ENCODE results near the gene NDRG3. TPM values are rescaled to one million over a fixed set of nuclear protein-coding genes. Genes with fewer than 3 reads are reported as not detected.

Gene NDRG3
- total and polyA plus RNA-seq, 2 of the 8 experiments (the other 6 are each of a cell fraction or from before 2014, with no cell fraction given) = 25.7 to 32.3 TPM

- Histone ChIP-seq H4K5ac (ENCODE audit: insufficient read length, low read depth, low read length) (no peak overlapping the region), H3K36me3 (ENCODE audit: control insufficient read depth in 2 of 4, insufficient read depth in 4 of 4, low read length in 3 of 4) (peaks cover 0 to 17% (median 9%) of the 10 kb centered on the region in 4 experiments; a peak in 5 of 8 replicates), H3K4me2 (ENCODE audit: insufficient read depth in 1 of 2, low read depth in 2 of 2, low read length in 2 of 2) (no peak overlapping the region), H2AK5ac (ENCODE audit: low read depth, low read length) (no peak overlapping the region), H3K27me3 (replicated peaks in 1 of 4; ENCODE audit: control insufficient read depth in 3 of 4, extremely low read depth in 1 of 4, insufficient read depth in 3 of 4, low read length in 3 of 4) (no peaks in the 10 kb centered on the region), H3K4me3 (ENCODE audit: extremely low read depth in 1 of 4, insufficient read depth in 2 of 4, low read depth in 3 of 4, low read length in 4 of 4) (no peak overlapping the region), H3K79me1 (ENCODE audit: low read depth, low read length) (no peaks in the 10 kb centered on the region), H3K79me2 (ENCODE audit: control insufficient read depth in 1 of 2, insufficient read depth in 2 of 2, low read length in 2 of 2) (no peaks in the 10 kb centered on the region), H2BK5ac (ENCODE audit: low read depth, low read length) (no peak overlapping the region), H3K9ac (replicated peaks in 1 of 4; ENCODE audit: extremely low read depth in 1 of 4, low read depth in 3 of 4, low read length in 3 of 4) (no peak overlapping the region), H2AFZ (ENCODE audit: low read length) (no peak overlapping the region), H3K4ac (replicated peaks; ENCODE audit: insufficient read length, low read depth, low read length) (no peak overlapping the region), H3K23ac (ENCODE audit: insufficient read length) (no peak overlapping the region), H3K23me2 (ENCODE audit: low read depth, low read length) (no peaks in the 10 kb centered on the region), H3K14ac (ENCODE audit: insufficient read length) (no peak overlapping the region), H3K9me3 (ENCODE audit: insufficient read depth in 2 of 2, low read depth in 1 of 2, low read length in 1 of 2) (no peaks in the 10 kb centered on the region), H4K8ac (ENCODE audit: extremely low read depth, insufficient read depth, low read length) (no peak overlapping the region), H3K18ac (ENCODE audit: extremely low read depth, low read length) (no peak overlapping the region), H2BK20ac (ENCODE audit: low read length) (no peak overlapping the region), H2BK15ac (ENCODE audit: low read length) (no peak overlapping the region), H3K4me1 (replicated peaks in 1 of 4; ENCODE audit: control insufficient read depth in 3 of 4, insufficient read depth in 4 of 4, low read length in 3 of 4) (no peaks in the 10 kb centered on the region), H3K56ac (replicated peaks; ENCODE audit: insufficient read length, low read depth, low read length) (no peak overlapping the region), H2BK12ac (ENCODE audit: low read depth, low read length) (no peak overlapping the region), H4K20me1 (replicated peaks in 1 of 2; ENCODE audit: control insufficient read depth in 1 of 2, insufficient read depth in 2 of 2, low read length in 2 of 2) (peaks cover 1 to 2% of the 10 kb centered on the region in 2 experiments), H4K91ac (replicated peaks; ENCODE audit: insufficient read length, low read length) (no peak overlapping the region), H2BK120ac (replicated peaks; ENCODE audit: low read depth, low read length) (no peak overlapping the region), H3K27ac (ENCODE audit: low read depth, low read length) (no peak overlapping the region)
- FAIRE-seq (no peak), DNase-seq (ENCODE audit: low read depth in 1 of 2, low spot score in 2 of 2) (no peak)
- WGBS, 2 experiments (ENCODE audit: extremely low coverage in 1 of 2, insufficient coverage in 1 of 2, insufficient read length in 1 of 2, insufficient replicate concordance in 2 of 2, low coverage in 1 of 2, low lambda C conversion rate in 2 of 2, missing lambda C conversion rate in 1 of 2) = 88% methylated on average over 9 of the region's 9 CpGs; no CpG with 5 or more reads in 1 of the 2 experiments
- CTCF ChIA-PET (ENCODE audit: partially characterized antibody) = interaction anchor here (0.9 to 3.7 kb wide), 5 partner anchors 11 to 102 kb away, joined by 3 to 22 read pairs (median 4); partner anchors contain the start of gene DSN1
- POLR2A ChIA-PET (ENCODE audit: partially characterized antibody) = no interaction called here
- TF ChIP-seq SIRT6 (IDR thresholded peaks at IDR 0.05; ENCODE audit: low read length) (no peak), POLR2AphosphoS5 (IDR thresholded peaks at IDR 0.05; ENCODE audit: low read depth, low read length) (no peak), EZH2 (IDR thresholded peaks at IDR 0.05; ENCODE audit: low read depth, low read length, severe bottlenecking) (no peak), NRF1 (IDR thresholded peaks at IDR 0.05; ENCODE audit: low read depth, low read length) (no peak), SAP30 (IDR thresholded peaks at IDR 0.05; ENCODE audit: insufficient read depth, insufficient replicate concordance, low read length) (no peak), POLR2A (IDR thresholded peaks at IDR 0.05; ENCODE audit: control extremely low read depth in 1 of 2, low read depth in 2 of 2, low read length in 2 of 2) (no peak), JUN (IDR thresholded peaks at IDR 0.05; ENCODE audit: low read depth, low read length) (no peak), CTCF (IDR thresholded peaks at IDR 0.05; ENCODE audit: control extremely low read depth in 1 of 3, insufficient read depth in 1 of 3, low read depth in 1 of 3, low read length in 3 of 3) (no peak), KDM1A (IDR thresholded peaks at IDR 0.05; ENCODE audit: borderline replicate concordance, low read length) (no peak), HDAC6 (IDR thresholded peaks at IDR 0.05; ENCODE audit: low read depth, low read length) (no peak), EGR1 (IDR thresholded peaks at IDR 0.05; ENCODE audit: borderline replicate concordance, low read depth, low read length) (no peak), HDAC2 (IDR thresholded peaks at IDR 0.05; ENCODE audit: borderline replicate concordance in 1 of 2, low read depth in 2 of 2, low read length in 2 of 2) (no peak)
These were observed 39.0 kb upstream of the NDRG3 start for GRCh38 chr20:36784900-36785299.

All from H1 (cell line).